GM12878 (cell line): ENCODE data around the gene UCKL1. TPM values are rescaled to one million over a fixed set of nuclear protein-coding genes. Genes with fewer than 3 reads are reported as not detected.

Source experiments
- ATAC-seq: fragments of 200-7000 bp; cut with Tn5 transposase; 3 replicates; pipeline ENCODE4 v1.9.1; 2020; ENCODE audit warnings: mild to moderate bottlenecking, moderate library complexity
- BruUV-seq: library from RNA; stranded (reverse); fragments of 400-500 nt; replicated peaks from 2 replicates; lab custom pipeline; 2021; lab: Mats Ljungman, UMichigan
- CTCF ChIA-PET: fragments of 300-600 bp; sonication (Branson Sonifier 250); formaldehyde crosslinking; extraction: SDS; loops from one replicate; lab custom pipeline; 2021; ENCODE audit warnings: inconsistent platforms; lab: Yijun Ruan, JAX
- POLR2A ChIA-PET: fragments of 350-600 bp; formaldehyde crosslinking; extraction: SDS; loops from one replicate; lab custom pipeline; 2021; ENCODE audit warnings: inconsistent platforms; lab: Charles Lee
- RAD21 ChIA-PET: fragments of 300-600 bp; sonication (Branson Sonifier 250); formaldehyde crosslinking; loops from one replicate; lab custom pipeline; 2023; ENCODE audit warnings: antibody characterized with exemption; ENCODE audit not compliant: unreplicated experiment; lab: Charles Lee
- SMC1A ChIA-PET: fragments of 300-600 bp; sonication (Branson Sonifier 250); formaldehyde crosslinking; loops from one replicate; lab custom pipeline; 2023; ENCODE audit not compliant: unreplicated experiment, uncharacterized antibody; lab: Charles Lee
- DNase-seq: peaks from one replicate; pipeline ENCODE4 v3.0.0-alpha.2; 2011; ENCODE audit warnings: low read depth, low spot score
- FAIRE-seq: peaks from 3 replicates; lab custom pipeline; 2011; peaks lifted over from hg19 to GRCh38; lab: Jason Lieb, UNC
- H2AFZ ChIP-seq: 2 replicates; pipeline ENCODE4 v1.6.0; 2011; ENCODE audit warnings: low read depth, low read length, control low read depth; ENCODE audit not compliant: control insufficient read depth
- H3K27ac ChIP-seq: 2 replicates; pipeline ENCODE4 v1.5.1; 2011; ENCODE audit warnings: control low read depth; ENCODE audit not compliant: control insufficient read depth, insufficient read depth
- H3K27me3 ChIP-seq, 2 experiments: replicated peaks in 1 of 2; 2 replicates each; pipeline versions ENCODE4 v1.6.0 to v1.6.1; 2011; ENCODE audit warnings: low read length in 1 of 2; ENCODE audit not compliant: control insufficient read depth in 2 of 2, insufficient read depth in 2 of 2
- H3K36me3 ChIP-seq, 2 experiments: 2 replicates each; pipeline ENCODE4 v1.5.1; 2011; ENCODE audit warnings: low read length in 1 of 2; ENCODE audit not compliant: control insufficient read depth in 2 of 2, insufficient read depth in 2 of 2
- H3K4me1 ChIP-seq: 2 replicates; pipeline ENCODE4 v1.6.1; 2011; ENCODE audit warnings: mild to moderate bottlenecking, low read length, moderate library complexity, mixed read lengths; ENCODE audit not compliant: control insufficient read depth, insufficient read depth
- H3K4me2 ChIP-seq: 2 replicates; pipeline ENCODE4 v1.6.0; 2011; ENCODE audit warnings: control low read depth; ENCODE audit not compliant: control insufficient read depth, insufficient read depth
- H3K4me3 ChIP-seq: fragments of 200-600 bp; sonication (generic); 2 replicates; pipeline ENCODE4 v1.5.1; 2016
- H3K79me2 ChIP-seq: 2 replicates; pipeline ENCODE4 v1.6.0; 2011; ENCODE audit warnings: low read length; ENCODE audit not compliant: control insufficient read depth, insufficient read depth
- H3K9ac ChIP-seq: 2 replicates; pipeline ENCODE4 v1.8.0; 2011; ENCODE audit warnings: low read length, control low read depth, mixed read lengths; ENCODE audit not compliant: control insufficient read depth, insufficient read depth
- H3K9me3 ChIP-seq: replicated peaks from 3 replicates; pipeline ENCODE4 v1.5.1; 2011; ENCODE audit warnings: mild to moderate bottlenecking, low read length; ENCODE audit not compliant: control insufficient read depth, insufficient read depth
- H4K20me1 ChIP-seq: 2 replicates; pipeline ENCODE4 v1.6.0; 2011; ENCODE audit not compliant: control insufficient read depth, insufficient read depth
- ATF3 ChIP-seq: IDR thresholded peaks from 2 replicates; pipeline ENCODE4 v1.6.1; 2011; ENCODE audit warnings: low read depth, mild to moderate bottlenecking, low read length, moderate library complexity, borderline replicate concordance; ENCODE audit errors: extremely low read depth
- MYC ChIP-seq: IDR thresholded peaks from 2 replicates; pipeline ENCODE4 v1.6.1; 2011; ENCODE audit warnings: mild to moderate bottlenecking, low read length, moderate library complexity, inconsistent platforms; ENCODE audit not compliant: insufficient read depth, insufficient replicate concordance, insufficient read length, severe bottlenecking
- NR2F1 ChIP-seq: fragments of 450-650 bp; conservative IDR thresholded peaks from 2 replicates; pipeline ENCODE4 v1.6.1; 2017; ENCODE audit warnings: mild to moderate bottlenecking
- POLR2AphosphoS5 ChIP-seq: IDR thresholded peaks from 2 replicates; pipeline ENCODE4 v1.6.1; 2011; ENCODE audit warnings: mild to moderate bottlenecking, low read length, inconsistent platforms
- RAD51 ChIP-seq: fragments of 450-650 bp; IDR thresholded peaks from 2 replicates; pipeline ENCODE4 v1.6.1; 2016; ENCODE audit warnings: moderate library complexity, mild to moderate bottlenecking, inconsistent platforms
- RB1 ChIP-seq: fragments of 450-650 bp; formaldehyde crosslinking; IDR thresholded peaks from 2 replicates; pipeline ENCODE4 v1.6.1; 2017; ENCODE audit warnings: mild to moderate bottlenecking, borderline replicate concordance
- RCOR1 ChIP-seq: conservative IDR thresholded peaks from 2 replicates; pipeline ENCODE4 v1.6.1; 2012; ENCODE audit warnings: low read depth, low read length, improper control_type of control experiment
- RELA ChIP-seq: fragments of 450-650 bp; IDR thresholded peaks from 2 replicates; pipeline ENCODE4 v1.8.0; 2014; ENCODE audit warnings: borderline replicate concordance; ENCODE audit not compliant: partially characterized antibody
- SIN3A ChIP-seq: IDR thresholded peaks from 2 replicates; pipeline ENCODE4 v1.6.1; 2012; ENCODE audit warnings: low read depth, low read length, improper control_type of control experiment
- SREBF2 ChIP-seq: IDR thresholded peaks from 2 replicates; pipeline ENCODE4 v1.6.1; 2012; ENCODE audit warnings: mild to moderate bottlenecking, low read length
- SRF ChIP-seq, 2 experiments: IDR thresholded peaks; 2 replicates each; pipeline ENCODE4 v1.6.1; 2011; ENCODE audit warnings: low read depth in 2 of 2, low read length in 2 of 2, mild to moderate bottlenecking in 1 of 2, moderate library complexity in 1 of 2
- WGBS: methylation state at CpG from one replicate; pipeline ENCODE4 v1.1.6; 2016; ENCODE audit warnings: low lambda C conversion rate; ENCODE audit not compliant: insufficient replicate concordance, insufficient coverage; ENCODE audit errors: missing lambda C conversion rate; 5-methylcytosine and 5-hydroxymethylcytosine counted together
- in situ Hi-C: fragments of 300-500 bp; cut with MboI; formaldehyde crosslinking; loops from 9 replicates; pipeline ENCODE4 v1.14.3; 2018; ENCODE audit warnings: mixed read lengths
- intact Hi-C: fragments of 100-400 bp; cut with micrococcal nuclease; formaldehyde crosslinking; loops from one replicate; pipeline ENCODE4 v1.14.2; 2022; ENCODE audit not compliant: unreplicated experiment
- polyA plus RNA-seq, 11 experiments: library from polyadenylated mRNA; depleted of rRNA in 4 of 11; unstranded in 6 of 11; stranded (reverse) in 5 of 11; fragments of >200 nt; fragmentation: Nextera tagmentation in 4 of 11; fragmentation: Illumina TruSeq in 1 of 11; extraction: Ambion mirVana in 4 of 11; extraction: Trizol in 1 of 11; gene quantifications; 1 replicate in 1 of 11; 2 replicates in 10 of 11; pipeline versions ENCODE4 v1.2.1 to v1.2.3, GENCODE V29; 2011 to 2016; ENCODE audit warnings: inconsistent platforms in 2 of 11, missing spikeins in 2 of 11, low read depth in 1 of 11
- total RNA-seq, 4 experiments: library from RNA; depleted of rRNA in 3 of 4; stranded (reverse); fragments of >200 nt in 3 of 4; fragmentation: Illumina TruSeq in 1 of 4; extraction: Trizol in 1 of 4; gene quantifications; 2 replicates each; pipeline versions ENCODE4 v1.2.1 to v1.2.3, GENCODE V29; 2013 to 2021
- TF ChIP-seq, protein P1 (sequence below): fragments of 450-650 bp; formaldehyde crosslinking; IDR thresholded peaks from 2 replicates; pipeline ENCODE4 v1.4.0; 2022; ENCODE audit warnings: mild to moderate bottlenecking, moderate library complexity

UCKL1 gene
- total and polyA plus RNA-seq, 10 of the 15 experiments (the other 5 are each of a cell fraction or from before 2014, with no cell fraction given): 2.4 to 36.3 (median 24.8) TPM

DNA sequence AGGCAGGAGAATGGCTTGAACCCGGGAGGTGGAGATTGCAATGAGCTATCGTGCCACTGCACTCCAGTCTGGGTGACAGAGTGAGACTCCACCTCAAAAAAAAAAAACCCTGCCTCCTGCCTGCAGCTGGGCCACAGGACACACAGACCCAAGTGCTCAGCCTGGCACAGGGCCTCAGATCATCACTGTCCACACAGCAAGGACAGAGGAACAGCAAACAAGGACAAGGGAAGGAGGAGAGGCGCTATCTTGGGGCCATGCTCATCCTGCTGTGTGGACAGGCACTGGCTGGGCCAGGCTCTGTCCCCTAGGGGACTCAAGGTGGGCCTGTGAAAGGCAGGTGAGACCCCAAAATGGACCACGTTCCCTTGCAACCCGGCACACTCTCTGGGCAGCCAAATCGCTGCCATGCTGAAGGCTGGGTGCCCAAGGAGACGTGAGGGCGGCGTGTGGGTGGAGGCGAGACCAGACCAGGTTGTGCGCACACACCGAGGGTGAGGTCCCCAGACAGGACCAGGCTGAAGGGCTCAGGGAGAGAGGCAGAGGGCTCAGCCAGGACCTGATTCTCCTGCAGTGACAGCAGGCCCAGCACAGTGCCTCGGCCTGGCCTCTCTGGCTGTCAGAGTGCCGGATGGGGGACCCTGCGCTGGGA is 9.1 kb downstream of the UCKL1 start:
- H3K9me3 ChIP-seq: no peaks in the 10 kb centered on the region
- CTCF ChIA-PET: no interaction called here
- H2AFZ ChIP-seq: no peak overlapping the region
- POLR2A ChIA-PET: no interaction called here
- H4K20me1 ChIP-seq: peaks cover 4% of the 10 kb centered on the region; the same call in 1 of the 2 replicates
- H3K36me3 ChIP-seq: peaks cover 14 to 27% of the 10 kb centered on the region in 2 experiments; a peak in 3 of 4 replicates
- WGBS: 79% methylated on average over 15 of the region's 15 CpGs
- no TSS peak for BruUV-seq
- in situ Hi-C loops: no loop called here
- intact Hi-C loops: no loop called here
- TF ChIP-seq MYC (no peak), SREBF2 (no peak), SRF (IDR thresholded peaks at IDR 0.05; ENCODE audit: low read depth in 2 of 2, low read length in 2 of 2) (no peak), NR2F1 (no peak), RAD51 (no peak), ATF3 (no peak), RB1 (no peak), RCOR1 (no peak), SIN3A (no peak), POLR2AphosphoS5 (no peak), RELA (no peak)
- TF ChIP-seq, protein P1, sequence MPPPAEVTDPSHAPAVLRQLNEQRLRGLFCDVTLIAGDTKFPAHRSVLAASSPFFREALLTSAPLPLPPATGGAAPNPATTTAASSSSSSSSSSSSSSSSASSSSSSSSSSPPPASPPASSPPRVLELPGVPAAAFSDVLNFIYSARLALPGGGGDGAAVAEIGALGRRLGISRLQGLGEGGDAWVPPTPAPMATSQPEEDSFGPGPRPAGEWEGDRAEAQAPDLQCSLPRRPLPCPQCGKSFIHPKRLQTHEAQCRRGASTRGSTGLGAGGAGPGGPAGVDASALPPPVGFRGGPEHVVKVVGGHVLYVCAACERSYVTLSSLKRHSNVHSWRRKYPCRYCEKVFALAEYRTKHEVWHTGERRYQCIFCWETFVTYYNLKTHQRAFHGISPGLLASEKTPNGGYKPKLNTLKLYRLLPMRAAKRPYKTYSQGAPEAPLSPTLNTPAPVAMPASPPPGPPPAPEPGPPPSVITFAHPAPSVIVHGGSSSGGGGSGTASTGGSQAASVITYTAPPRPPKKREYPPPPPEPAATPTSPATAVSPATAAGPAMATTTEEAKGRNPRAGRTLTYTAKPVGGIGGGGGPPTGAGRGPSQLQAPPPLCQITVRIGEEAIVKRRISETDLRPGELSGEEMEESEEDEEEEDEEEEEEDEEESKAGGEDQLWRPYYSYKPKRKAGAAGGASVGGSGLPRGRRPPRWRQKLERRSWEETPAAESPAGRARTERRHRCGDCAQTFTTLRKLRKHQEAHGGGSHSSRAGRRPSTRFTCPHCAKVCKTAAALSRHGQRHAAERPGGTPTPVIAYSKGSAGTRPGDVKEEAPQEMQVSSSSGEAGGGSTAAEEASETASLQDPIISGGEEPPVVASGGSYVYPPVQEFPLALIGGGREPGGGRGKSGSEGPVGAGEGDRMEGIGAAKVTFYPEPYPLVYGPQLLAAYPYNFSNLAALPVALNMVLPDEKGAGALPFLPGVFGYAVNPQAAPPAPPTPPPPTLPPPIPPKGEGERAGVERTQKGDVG (CRISPR knock-in tag): no peak
- no peak overlapping the region for H3K4me2 ChIP-seq
- RAD21 ChIA-PET: no interaction called here
- H3K79me2 ChIP-seq: peaks cover 27% of the 10 kb centered on the region
- no peak overlapping the region for H3K9ac ChIP-seq
- SMC1A ChIA-PET: interaction anchor here (0.6 kb wide), 1 partner anchor 15 kb away, joined by 3 read pairs; no protein-coding TSS in a partner anchor
- no peak overlapping the region for H3K27ac ChIP-seq
- H3K4me1 ChIP-seq: peaks cover 28% of the 10 kb centered on the region
- no peak for ATAC-seq
- FAIRE-seq: no peak
- no peak for DNase-seq
- no peaks in the 10 kb centered on the region for H3K27me3 ChIP-seq
- H3K4me3 ChIP-seq: no peak overlapping the region
